MCF 10A (cell line): ENCODE measurements around the gene ADAMTSL1. TPM values are rescaled to one million over a fixed set of nuclear protein-coding genes. Genes with fewer than 3 reads are reported as not detected.
A peak's percentile ranks its signal among the peaks of the same experiment; 100 is the strongest.

Source experiments
- BruUV-seq: library from RNA; stranded (reverse); fragments of 400-500 nt; replicated peaks from 2 replicates; lab custom pipeline; 2021; lab: Mats Ljungman, UMichigan
- CTCF ChIA-PET: fragments of 300-600 bp; sonication (Branson Sonifier 250); formaldehyde crosslinking; extraction: SDS; loops from one replicate; lab custom pipeline; 2021; ENCODE audit warnings: antibody characterized with exemption, inconsistent platforms; lab: Yijun Ruan, JAX
- POLR2A ChIA-PET: fragments of 300-600, 350-650 bp; sonication (Branson Sonifier 250); formaldehyde crosslinking; extraction: SDS; loops from one replicate; lab custom pipeline; 2020; ENCODE audit warnings: antibody characterized with exemption, inconsistent platforms; lab: Yijun Ruan, JAX
- DNase-seq: peaks from one replicate; pipeline ENCODE4 v3.0.0-alpha.2; 2018; ENCODE audit not compliant: unreplicated experiment
- H3K27ac Mint-ChIP-seq: one replicate; pipeline ENCODE4 v1.8.0; 2022; ENCODE audit warnings: mild to moderate bottlenecking, low read depth, mixed read lengths; ENCODE audit not compliant: unreplicated experiment
- H3K27me3 Mint-ChIP-seq: one replicate; pipeline ENCODE4 v1.8.0; 2022; ENCODE audit warnings: mixed read lengths; ENCODE audit not compliant: insufficient read depth, unreplicated experiment
- H3K36me3 Mint-ChIP-seq: one replicate; pipeline ENCODE4 v1.8.0; 2022; ENCODE audit warnings: mild to moderate bottlenecking, moderate library complexity, mixed read lengths; ENCODE audit not compliant: insufficient read depth, unreplicated experiment
- H3K4me1 Mint-ChIP-seq: one replicate; pipeline ENCODE4 v1.8.0; 2022; ENCODE audit warnings: mixed read lengths; ENCODE audit not compliant: insufficient read depth, unreplicated experiment
- H3K4me3 Mint-ChIP-seq: one replicate; pipeline ENCODE4 v1.8.0; 2022; ENCODE audit warnings: mild to moderate bottlenecking, moderate library complexity, mixed read lengths; ENCODE audit not compliant: unreplicated experiment
- H3K9me3 Mint-ChIP-seq: one replicate; pipeline ENCODE4 v1.8.0; 2022; ENCODE audit warnings: mixed read lengths; ENCODE audit not compliant: unreplicated experiment
- intact Hi-C: fragments of 100-400 bp; cut with micrococcal nuclease; formaldehyde crosslinking; loops from 2 replicates; pipeline ENCODE4 v1.14.1; 2022
- total RNA-seq: library from RNA; stranded (reverse); gene quantifications from 2 replicates; pipeline ENCODE4 v1.2.3, GENCODE V29; 2022
- TF ChIP-seq, protein P1 (sequence below): fragments of 200-600 bp; IDR thresholded peaks from one replicate; pipeline ENCODE4 v1.8.0; 2022; ENCODE audit warnings: antibody characterized with exemption, mild to moderate bottlenecking; ENCODE audit not compliant: unreplicated experiment

ADAMTSL1 gene
- total RNA-seq, 1 experiment from 2014 or later: not detected

DNA sequence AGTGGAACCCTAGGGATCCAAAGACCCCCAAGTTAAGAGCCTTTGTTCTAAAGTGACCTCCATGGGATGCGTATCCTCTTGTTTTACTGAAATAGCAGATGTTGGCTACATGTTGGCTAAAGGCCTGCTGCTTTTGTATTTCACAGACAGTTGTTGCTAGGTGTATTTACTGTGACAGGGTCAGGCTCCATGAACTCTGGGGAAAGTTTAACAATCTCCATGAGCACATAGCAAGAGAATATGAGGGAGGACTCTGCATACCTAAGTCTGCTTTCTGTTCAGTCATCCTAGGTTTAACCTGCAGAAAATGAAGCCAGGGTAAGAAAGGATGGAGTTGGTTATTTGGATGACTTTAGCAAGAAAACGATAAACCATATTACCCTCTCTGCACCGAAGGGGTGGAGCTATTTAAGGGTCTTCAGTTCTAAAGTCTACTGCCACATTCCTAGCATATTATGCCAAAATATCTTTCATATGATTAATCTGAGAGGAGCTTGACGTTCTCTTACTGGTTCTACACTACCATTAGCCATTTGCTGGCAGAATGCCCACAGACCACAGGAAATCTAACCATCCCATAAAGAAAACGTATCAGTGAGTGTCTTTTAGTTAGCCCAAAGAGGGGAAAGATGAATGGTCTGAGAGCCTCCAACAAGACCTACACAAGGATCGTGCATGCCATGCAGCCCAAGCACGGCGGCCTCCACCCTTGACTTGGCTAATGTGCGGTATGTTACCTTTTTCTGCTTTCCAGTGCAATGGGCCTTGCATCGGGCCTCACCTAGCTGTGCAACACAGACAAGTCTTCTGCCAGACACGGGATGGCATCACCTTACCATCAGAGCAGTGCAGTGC is 431.3 kb downstream of the ADAMTSL1 start:
- intact Hi-C loops: no loop called here
- no TSS peak for BruUV-seq

DNA sequence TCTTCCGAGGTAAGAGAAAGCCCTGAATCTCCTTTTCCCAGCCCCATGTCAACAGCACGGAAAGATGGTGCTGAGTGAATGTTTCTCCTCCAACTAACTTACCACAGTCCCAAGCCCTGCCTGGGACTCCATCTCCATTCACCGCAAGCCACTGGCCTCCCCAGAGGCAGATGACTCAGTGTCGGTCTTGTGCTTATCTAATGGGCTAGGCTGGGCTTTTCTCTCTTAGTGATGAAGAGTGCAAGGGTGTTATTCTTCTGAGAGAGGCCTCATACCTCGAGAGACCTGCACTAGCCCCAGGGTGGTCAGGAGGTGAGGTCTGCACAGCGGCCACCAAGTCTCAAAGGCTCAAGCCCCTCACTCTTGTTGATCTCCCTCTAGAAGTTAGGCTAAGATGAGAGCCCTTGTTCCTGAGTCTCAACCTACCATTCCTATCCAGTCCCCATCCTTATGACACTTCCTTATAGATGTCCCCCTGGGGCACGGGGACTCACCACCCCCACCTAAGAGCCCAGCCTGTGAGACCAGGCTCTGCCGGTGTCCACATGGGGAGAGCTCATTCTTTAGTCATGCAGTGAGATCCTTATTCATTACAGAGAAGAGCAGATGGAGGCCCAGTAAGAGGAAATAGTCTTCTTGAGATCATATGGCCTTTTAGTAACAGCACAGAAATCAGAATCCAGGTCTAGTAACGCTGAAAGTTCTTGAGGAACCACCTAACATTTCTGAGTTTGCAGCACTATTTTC is 432.1 kb downstream of the ADAMTSL1 start:
- intact Hi-C loops: no loop called here
- Mint-ChIP-seq H3K9me3 (no peaks in the 10 kb centered on the region), H3K27ac (no peak overlapping the region), H3K36me3 (no peaks in the 10 kb centered on the region), H3K4me3 (no peak overlapping the region), H3K27me3 (peaks cover 14% of the 10 kb centered on the region), H3K4me1 (no peaks in the 10 kb centered on the region)
- CTCF ChIA-PET: no interaction called here
- TF ChIP-seq, protein P1, sequence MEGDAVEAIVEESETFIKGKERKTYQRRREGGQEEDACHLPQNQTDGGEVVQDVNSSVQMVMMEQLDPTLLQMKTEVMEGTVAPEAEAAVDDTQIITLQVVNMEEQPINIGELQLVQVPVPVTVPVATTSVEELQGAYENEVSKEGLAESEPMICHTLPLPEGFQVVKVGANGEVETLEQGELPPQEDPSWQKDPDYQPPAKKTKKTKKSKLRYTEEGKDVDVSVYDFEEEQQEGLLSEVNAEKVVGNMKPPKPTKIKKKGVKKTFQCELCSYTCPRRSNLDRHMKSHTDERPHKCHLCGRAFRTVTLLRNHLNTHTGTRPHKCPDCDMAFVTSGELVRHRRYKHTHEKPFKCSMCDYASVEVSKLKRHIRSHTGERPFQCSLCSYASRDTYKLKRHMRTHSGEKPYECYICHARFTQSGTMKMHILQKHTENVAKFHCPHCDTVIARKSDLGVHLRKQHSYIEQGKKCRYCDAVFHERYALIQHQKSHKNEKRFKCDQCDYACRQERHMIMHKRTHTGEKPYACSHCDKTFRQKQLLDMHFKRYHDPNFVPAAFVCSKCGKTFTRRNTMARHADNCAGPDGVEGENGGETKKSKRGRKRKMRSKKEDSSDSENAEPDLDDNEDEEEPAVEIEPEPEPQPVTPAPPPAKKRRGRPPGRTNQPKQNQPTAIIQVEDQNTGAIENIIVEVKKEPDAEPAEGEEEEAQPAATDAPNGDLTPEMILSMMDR: no peak
- DNase-seq: no peak
- POLR2A ChIA-PET: no interaction called here
- BruUV-seq: no TSS peak

More for the DNA sequence above, 431.3 kb downstream of the ADAMTSL1 start:
- H3K9me3 Mint-ChIP-seq: no peaks in the 10 kb centered on the region
- DNase-seq: peak; percentile 5
- POLR2A ChIA-PET: interaction anchor here (0.5 kb wide), 1 partner anchor 12 kb away, joined by 3 read pairs; no protein-coding TSS in a partner anchor
- H3K27me3 Mint-ChIP-seq: peaks cover 10% of the 10 kb centered on the region
- H3K36me3 Mint-ChIP-seq: no peaks in the 10 kb centered on the region
- H3K4me1 Mint-ChIP-seq: no peaks in the 10 kb centered on the region
- CTCF ChIA-PET: interaction anchor here (0.5 to 0.6 kb wide), 2 partner anchors 684 to 762 kb away, joined by 3 to 4 read pairs; no protein-coding TSS in a partner anchor
- no peak overlapping the region for H3K4me3 Mint-ChIP-seq
- TF ChIP-seq, protein P1: no peak
- H3K27ac Mint-ChIP-seq: no peak overlapping the region

DNA sequence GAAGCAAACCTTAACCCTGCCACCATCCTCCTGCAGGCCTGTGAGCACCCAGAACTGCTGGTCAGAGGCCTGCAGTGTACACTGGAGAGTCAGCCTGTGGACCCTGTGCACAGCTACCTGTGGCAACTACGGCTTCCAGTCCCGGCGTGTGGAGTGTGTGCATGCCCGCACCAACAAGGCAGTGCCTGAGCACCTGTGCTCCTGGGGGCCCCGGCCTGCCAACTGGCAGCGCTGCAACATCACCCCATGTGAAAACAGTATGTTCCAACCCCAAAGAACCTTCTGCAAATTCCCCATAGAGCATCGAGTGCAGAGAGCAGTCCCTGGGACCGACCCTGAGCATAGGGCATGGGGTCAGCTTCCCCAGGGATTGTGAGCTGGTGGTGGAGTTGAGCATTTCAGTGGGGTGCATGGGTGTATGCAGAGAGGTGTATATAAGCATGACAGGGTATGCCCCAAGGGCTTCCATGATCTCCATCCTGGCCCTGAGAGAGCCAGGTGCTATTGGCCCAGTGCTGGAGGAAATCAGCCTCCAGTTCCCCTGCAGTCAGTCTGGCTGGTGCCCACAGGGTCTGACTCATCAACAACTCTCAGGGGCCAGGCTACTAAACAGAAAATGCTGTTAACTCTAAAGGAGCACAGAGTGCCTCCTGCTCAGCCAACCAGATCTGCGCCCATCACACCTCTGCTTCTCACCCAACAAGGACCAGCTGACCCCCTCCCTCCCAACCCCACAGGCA is 432.9 kb downstream of the ADAMTSL1 start:
- H3K27ac Mint-ChIP-seq: no peak overlapping the region
- TF ChIP-seq, protein P1: no peak
- POLR2A ChIA-PET: no interaction called here
- no TSS peak for BruUV-seq
- H3K9me3 Mint-ChIP-seq: no peaks in the 10 kb centered on the region
- H3K4me1 Mint-ChIP-seq: no peaks in the 10 kb centered on the region
- H3K36me3 Mint-ChIP-seq: no peaks in the 10 kb centered on the region
- no peak overlapping the region for H3K4me3 Mint-ChIP-seq
- H3K27me3 Mint-ChIP-seq: peaks cover 21% of the 10 kb centered on the region
- intact Hi-C loops: no loop called here
- CTCF ChIA-PET: no interaction called here
- DNase-seq: peak; percentile 20
